D721Med (cell line): ENCODE results near the gene ZNF799.
"Not testable (repeated sequence)": the region's sequence is repeated elsewhere in the genome, so short reads cannot be mapped to it uniquely, and the experiment has no call there.

Experiments
- DNase-seq: peaks from one replicate; pipeline ENCODE4 v3.0.0; 2011; ENCODE audit warnings: low spot score; ENCODE audit not compliant: insufficient read length
- FAIRE-seq: peaks from 2 replicates; lab custom pipeline; 2011; peaks lifted over from hg19 to GRCh38; lab: Jason Lieb, UNC
- CTCF ChIP-seq: IDR thresholded peaks from 2 replicates; pipeline ENCODE4 v1.5.1; 2012; ENCODE audit warnings: mild to moderate bottlenecking, control low read depth; ENCODE audit not compliant: insufficient read depth; ENCODE audit errors: missing control alignments

ZNF799 gene

GRCh38 chr19:12365236-12366162, 35.6 kb downstream of the ZNF799 start, which contains the start of gene ZNF442:
Gene ZNF442, minus strand, starts transcription at chr19:12365683. Its CDS starts 2,052 bp downstream, at chr19:12363631.
- peak; percentile 30 for TF ChIP-seq CTCF
- peak; percentile 35 for FAIRE-seq
- peak; percentile 93 for DNase-seq

- no peak for TF ChIP-seq CTCF
- DNase-seq (no peak), FAIRE-seq (no peak)
Observed at GRCh38 chr19:12364391-12365235, 36.5 kb downstream of the ZNF799 start.

- not testable (repeated sequence) for FAIRE-seq, DNase-seq
Observed at GRCh38 chr19:12362236-12362635, 38.8 kb downstream of the ZNF799 start.

GRCh38 chr19:12353375-12353774, 47.7 kb downstream of the ZNF799 start:
- DNase-seq (no peak), FAIRE-seq (no peak)
- no peak for TF ChIP-seq CTCF

GRCh38 chr19:12350890-12351197, 50.2 kb downstream of the ZNF799 start:
- DNase-seq: no peak
- TF ChIP-seq CTCF: no peak
- no peak for FAIRE-seq

GRCh38 chr19:12350185-12350889, 50.7 kb downstream of the ZNF799 start:
- TF ChIP-seq CTCF: no peak
- FAIRE-seq (no peak), DNase-seq (no peak)

- DNase-seq (no peak), FAIRE-seq (no peak)
- TF ChIP-seq CTCF: peak; percentile 5
Observed at GRCh38 chr19:12346896-12347295, 54.2 kb downstream of the ZNF799 start.
